Skeletal muscle cell (primary cell): Measurements from ENCODE around the gene CHST15.
A peak's percentile ranks its signal among the peaks of the same experiment; 100 is the strongest.

Source experiments
- DNase-seq: peaks from one replicate; pipeline ENCODE4 v3.0.0-alpha.2; 2010; ENCODE audit warnings: low read depth
- H3K4me3 ChIP-seq: 2 replicates; pipeline ENCODE4 v1.5.1; 2011; ENCODE audit warnings: low read depth, mild to moderate bottlenecking, control low read depth, low read length, moderate library complexity

The CHST15 gene

GRCh38 chr10:124125305-124126116 lies 32.1 kb upstream of the CHST15 start:
- H3K4me3 ChIP-seq: no peak overlapping the region
- no peak for DNase-seq

GRCh38 chr10:124124769-124125161 lies 31.4 kb upstream of the CHST15 start:
- H3K4me3 ChIP-seq: no peak overlapping the region
- DNase-seq: no peak

DNA sequence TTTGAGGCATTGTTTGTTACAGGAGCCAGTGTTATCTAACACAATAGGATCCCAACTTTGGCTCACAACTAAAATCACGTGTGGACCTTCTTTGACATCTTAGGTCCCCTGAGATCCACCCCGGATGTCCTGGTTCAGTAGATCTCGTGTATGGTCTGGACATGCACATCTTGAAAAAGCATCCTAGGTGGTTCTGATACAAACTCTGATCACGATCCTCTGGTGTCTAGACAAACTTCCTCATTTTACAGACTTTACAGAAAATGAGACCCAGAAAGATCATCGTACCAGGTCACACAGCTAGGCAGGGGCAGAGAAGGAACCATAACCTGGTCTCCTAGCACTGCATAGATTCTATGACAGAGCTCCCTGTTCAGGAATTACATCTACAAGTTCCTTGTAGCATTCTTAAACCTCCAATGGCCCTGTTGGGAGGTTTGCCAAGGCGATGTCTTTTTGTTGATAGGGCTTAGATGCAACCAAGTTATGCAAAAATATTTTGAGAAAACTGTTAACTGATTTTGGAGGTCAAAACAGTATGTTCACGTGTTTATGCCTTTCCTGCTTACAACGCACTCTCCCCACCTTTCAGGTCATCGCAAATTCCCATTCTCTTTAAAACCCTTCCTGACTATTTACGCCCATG lies 30.8 kb upstream of the CHST15 start:
- DNase-seq: no peak

GRCh38 chr10:124123156-124123555 lies 29.8 kb upstream of the CHST15 start:
- no peak for DNase-seq

More for the DNA sequence above, 30.8 kb upstream of the CHST15 start:
- H3K4me3 ChIP-seq: no peak overlapping the region

DNA sequence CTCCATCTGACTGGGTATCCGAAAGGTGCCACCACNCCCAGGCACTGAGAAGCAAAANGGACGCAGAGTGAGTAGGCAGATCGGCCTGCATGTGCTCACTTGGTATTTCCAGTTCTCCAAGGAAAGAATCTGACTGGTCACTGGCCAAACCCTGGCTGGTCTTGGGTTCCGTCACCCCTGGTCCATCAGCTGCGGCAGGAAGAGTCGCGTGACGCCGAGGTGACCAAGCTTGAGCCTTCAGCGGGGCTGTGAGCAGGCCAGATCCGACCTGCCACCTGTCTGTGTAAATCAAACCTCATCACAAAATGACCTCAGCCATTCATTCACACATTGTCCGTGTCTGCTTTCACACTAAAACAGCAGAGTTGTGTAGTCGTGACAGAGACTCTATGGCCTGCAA lies 28.8 kb upstream of the CHST15 start:
- peak; percentile 14 for DNase-seq
- no peak overlapping the region for H3K4me3 ChIP-seq

More at GRCh38 chr10:124123156-124123555, 29.8 kb upstream of the CHST15 start:
- H3K4me3 ChIP-seq: no peak overlapping the region

GRCh38 chr10:124120410-124121061 lies 27.1 kb upstream of the CHST15 start:
- no peak for DNase-seq
- H3K4me3 ChIP-seq: no peak overlapping the region

DNA sequence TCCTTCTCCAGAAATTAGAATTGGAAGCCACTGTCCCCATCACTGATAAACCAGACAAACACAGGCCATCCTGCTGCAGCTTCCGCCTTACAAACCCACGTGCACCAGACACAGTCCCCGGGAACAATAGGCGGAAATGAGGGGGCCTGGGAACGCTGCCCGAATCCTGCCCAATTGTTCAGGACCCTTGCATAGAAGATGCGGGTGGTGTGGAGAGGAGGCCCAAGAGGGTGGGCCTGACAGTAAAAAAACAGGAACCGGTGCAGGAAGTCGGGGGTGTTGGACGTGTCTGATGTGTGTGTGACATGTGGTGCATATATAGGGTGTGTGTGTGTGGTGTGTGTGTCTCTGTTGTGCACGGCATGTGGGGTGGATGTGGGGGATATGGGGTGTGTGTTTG lies 26.5 kb upstream of the CHST15 start:
- DNase-seq: no peak

GRCh38 chr10:124119216-124119615 lies 25.8 kb upstream of the CHST15 start:
- no peak for DNase-seq
- no peak overlapping the region for H3K4me3 ChIP-seq

More for the DNA sequence above, 26.5 kb upstream of the CHST15 start:
- H3K4me3 ChIP-seq: no peak overlapping the region

DNA sequence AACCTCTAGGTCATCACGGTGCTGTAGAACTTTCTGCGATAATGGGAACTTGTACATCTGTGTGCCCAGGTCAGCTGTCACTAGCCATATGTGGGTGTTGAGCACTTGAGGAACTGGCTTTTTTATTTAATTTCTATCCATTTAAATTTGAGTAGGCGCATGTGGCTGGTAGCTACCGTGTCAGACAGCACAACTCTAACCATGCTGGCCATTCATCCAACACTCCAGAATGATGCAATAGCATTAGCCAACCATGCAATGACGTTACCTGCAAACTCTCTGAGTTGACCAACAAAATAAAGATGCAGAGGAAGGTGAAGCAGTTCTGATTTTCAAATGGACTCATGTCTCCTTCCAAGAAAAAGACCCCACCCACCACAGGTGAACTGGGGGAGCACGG lies 24.4 kb upstream of the CHST15 start:
- H3K4me3 ChIP-seq: no peak overlapping the region
- no peak for DNase-seq

DNA sequence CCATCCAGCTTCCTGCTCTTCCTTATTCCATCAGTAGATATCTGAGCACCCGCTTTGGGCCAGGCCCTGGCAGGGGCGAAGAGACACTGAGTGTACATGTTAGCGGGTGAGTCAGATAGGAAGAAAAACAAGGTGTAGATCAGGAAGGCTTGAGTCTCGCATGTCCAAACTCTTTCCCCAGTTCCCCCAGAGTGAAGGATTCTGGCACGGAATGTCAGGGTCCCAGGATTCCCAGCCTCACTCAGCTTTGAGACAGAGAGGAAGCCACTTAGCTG lies 24.1 kb upstream of the CHST15 start:
- no peak for DNase-seq
- no peak overlapping the region for H3K4me3 ChIP-seq

- no peak overlapping the region for H3K4me3 ChIP-seq
Observed at GRCh38 chr10:124116771-124117510, 23.5 kb upstream of the CHST15 start.

DNA sequence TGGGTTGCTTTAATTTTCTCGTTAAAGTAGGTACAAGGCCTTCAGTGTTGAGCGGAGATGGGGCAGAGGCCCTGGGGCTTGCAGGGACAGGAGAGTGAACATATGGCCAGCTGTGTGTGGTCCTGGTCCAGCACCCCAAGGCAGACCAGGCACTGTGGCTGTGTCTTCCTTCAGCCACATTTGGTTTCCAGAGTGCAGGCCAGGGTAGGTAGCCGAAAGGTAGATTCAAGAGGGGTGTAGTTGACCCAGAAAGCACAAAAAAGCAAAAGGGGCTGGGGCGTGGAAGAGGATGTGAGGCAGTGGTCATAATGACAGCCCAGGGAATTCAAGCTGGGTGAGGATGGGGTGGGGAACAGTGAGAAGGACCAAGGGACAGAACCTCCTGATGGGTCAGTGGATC lies 21.3 kb upstream of the CHST15 start:
- no peak overlapping the region for H3K4me3 ChIP-seq
- DNase-seq: no peak

More at GRCh38 chr10:124116771-124117510, 23.5 kb upstream of the CHST15 start:
- no peak for DNase-seq

DNA sequence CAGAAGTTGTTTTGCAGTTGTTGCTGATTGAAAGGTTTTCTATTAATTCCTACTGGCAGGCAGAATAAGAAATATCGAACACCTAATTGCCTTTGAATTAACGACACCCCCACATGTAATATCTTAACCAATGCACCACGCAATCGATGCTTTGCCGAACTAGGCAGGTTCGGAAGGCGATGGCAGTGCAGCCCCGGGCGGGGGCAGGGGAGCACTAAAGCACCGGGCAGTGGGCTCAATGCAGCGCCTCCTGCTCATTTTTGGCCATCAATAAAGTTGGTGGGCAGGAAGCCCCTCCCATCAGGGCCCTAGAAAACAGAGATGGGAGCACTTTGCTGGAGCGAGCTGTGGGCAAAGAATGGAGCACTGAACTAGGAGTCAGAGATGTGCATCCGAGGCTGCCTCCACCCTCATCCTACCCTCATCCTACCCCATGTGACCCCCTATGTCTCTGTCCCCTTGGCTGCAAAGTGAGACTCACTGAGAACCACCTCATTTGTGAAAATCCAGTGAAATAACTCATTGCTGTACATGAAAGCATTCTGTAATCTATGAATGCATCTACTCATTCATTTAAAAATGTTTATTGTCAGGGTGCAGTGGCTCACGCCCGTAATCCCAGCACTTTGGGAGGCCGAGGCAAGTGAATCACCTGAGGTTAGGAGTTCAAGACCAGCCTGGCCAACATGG lies 19.6 kb upstream of the CHST15 start:
- no peak overlapping the region for H3K4me3 ChIP-seq
- no peak for DNase-seq

DNA sequence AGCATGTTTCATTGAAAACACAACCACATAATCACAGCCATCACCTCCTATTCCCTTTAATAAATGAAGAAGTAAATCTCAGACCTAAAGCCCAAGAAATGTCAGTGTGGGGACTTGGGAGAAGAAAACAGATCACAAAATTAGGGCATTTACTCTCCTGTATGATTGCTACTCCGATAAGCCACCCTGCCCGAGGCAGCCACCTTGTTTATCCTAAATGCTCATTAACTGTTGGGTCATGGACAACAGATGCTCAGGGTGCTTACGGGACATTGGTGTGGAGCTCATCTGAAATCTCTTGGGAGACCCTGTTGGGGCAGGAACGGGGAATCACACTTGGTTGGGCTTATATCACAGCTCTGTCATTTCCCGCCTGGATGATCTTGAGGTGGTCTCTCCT lies 17.5 kb upstream of the CHST15 start:
- DNase-seq: no peak
- H3K4me3 ChIP-seq: no peak overlapping the region

DNA sequence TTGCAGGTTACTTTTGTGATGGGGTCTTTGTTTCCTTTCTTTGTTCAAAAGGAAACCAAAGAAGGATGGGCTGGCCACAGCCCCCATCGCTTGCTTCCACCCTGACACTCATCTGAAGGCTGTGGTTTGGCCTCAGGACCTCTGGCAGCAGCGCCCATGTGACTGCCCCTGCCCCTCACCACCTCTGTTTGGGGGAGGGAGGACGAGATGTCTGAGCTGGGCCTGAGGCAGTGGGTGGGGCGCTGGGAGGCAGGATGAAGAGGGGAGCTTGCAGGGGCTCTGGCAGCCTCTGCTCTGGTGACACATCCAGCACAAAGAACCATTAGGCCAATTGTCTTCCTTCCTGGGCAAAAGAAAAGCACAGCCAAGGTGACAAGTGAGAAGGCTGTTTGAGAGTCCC lies 15.9 kb upstream of the CHST15 start:
- no peak overlapping the region for H3K4me3 ChIP-seq
- DNase-seq: no peak

DNA sequence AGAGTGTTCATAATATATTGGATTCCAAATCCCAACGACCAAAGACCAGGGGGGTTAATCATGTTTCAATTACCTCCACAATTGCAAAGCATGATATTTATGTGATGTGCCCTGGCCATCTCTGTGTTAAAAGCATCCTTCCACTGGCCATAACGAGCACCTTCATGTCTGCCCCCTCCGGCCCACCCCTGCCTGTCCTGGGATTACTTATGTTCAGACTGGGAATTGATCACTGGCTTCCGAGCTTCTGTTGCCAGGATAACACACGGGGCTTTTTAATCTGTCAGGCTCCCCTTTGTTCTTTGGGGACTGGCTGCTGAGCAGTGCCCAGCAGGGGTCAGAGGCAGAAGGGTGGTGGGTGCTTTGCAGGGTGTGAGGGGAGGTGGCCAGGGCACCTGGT lies 13.7 kb upstream of the CHST15 start:
- no peak overlapping the region for H3K4me3 ChIP-seq
- no peak for DNase-seq

GRCh38 chr10:124106241-124106879 lies 13.0 kb upstream of the CHST15 start:
- H3K4me3 ChIP-seq: no peak overlapping the region
- DNase-seq: peak; percentile 12

- DNase-seq: no peak
- H3K4me3 ChIP-seq: no peak overlapping the region
Observed at GRCh38 chr10:124105594-124105993, 12.2 kb upstream of the CHST15 start.

DNA sequence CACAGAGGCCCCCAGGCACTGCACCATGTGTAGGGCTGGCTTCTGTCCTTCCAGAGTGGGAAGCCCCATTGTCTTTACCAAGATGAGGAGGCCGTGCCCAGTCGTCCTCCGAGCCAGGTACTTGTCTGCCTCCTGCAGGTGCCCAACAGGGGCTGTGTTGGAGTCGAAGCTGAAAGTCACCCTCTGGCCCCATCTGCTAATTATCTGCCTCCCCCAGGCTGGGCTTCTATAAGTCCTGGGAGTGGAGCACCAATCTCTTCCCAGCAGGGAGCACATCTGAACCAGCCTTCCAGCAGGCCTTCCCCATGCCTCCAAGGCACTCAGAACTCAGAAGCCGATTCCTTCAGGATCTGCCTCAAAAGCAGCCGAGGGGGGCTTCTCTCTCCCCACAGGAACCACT lies 11.6 kb upstream of the CHST15 start:
- H3K4me3 ChIP-seq: no peak overlapping the region
- no peak for DNase-seq
